Right hindlimb (tissue), 1 donor: ENCODE results near the gene MAGED4.
"Not testable (repeated sequence)": the region's sequence is repeated elsewhere in the genome, so short reads cannot be mapped to it uniquely, and the experiment has no call there.

Experiments used
- DNase-seq: peaks from one replicate; pipeline ENCODE4 v3.0.0-alpha.2; 2018

MAGED4 gene

GRCh38 chrX:52184440-52185077 lies at the start of gene MAGED4:
MAGED4 (plus strand) TSS chrX:52184888; CDS start chrX:52185923, 1,035 bp downstream.
- not testable (repeated sequence) for DNase-seq

- DNase-seq = no peak
Observed at GRCh38 chrX:52138830-52139544, 45.7 kb upstream of the MAGED4 start.

GRCh38 chrX:52139545-52139895 lies 45.2 kb upstream of the MAGED4 start:
- DNase-seq = no peak

- DNase-seq = no peak
Observed at GRCh38 chrX:52140020-52140419, 44.7 kb upstream of the MAGED4 start.

GRCh38 chrX:52150667-52151066 lies 34.0 kb upstream of the MAGED4 start:
- DNase-seq = not testable (repeated sequence)

DNA sequence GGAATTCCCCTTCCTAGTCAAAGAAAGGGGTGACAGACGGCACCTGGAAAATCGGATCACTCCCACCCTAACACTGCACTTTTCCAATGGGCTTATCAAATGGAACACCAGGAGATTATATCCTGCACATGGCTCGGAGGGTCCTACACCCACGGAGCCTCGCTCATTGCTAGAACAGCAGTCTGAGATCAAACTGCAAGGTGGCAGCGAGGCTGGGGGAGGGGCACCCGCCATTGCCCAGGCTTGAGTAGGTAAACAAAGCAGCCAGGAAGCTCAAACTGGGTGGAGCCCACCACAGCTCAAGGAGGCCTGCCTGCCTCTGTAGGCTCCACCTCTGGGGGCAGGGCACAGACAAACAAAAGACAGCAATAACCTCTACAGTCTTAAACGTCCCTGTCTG lies 24.5 kb upstream of the MAGED4 start:
- not testable (repeated sequence) for DNase-seq

- no peak for DNase-seq
Observed at GRCh38 chrX:52166840-52167239, 17.8 kb upstream of the MAGED4 start.

DNA sequence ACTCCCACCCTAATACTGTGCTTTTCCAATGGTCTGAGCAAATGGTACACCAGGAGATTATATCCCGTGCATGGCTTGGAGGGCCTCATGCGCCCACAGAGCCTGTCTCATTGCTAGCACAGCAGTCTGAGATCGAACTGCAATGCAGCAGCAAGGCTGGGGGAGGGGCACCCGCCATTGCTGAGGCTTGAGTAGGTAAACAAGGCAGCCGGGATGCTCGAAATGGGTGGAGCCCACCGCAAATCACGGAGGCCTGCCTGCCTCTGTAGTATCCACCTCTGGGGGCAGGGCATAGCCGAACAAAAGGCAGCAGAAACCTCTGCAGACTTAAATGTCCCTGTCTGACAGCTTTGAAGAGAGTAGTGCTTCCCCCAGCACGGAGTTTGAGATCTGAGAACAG lies 13.6 kb upstream of the MAGED4 start:
- DNase-seq = not testable (repeated sequence)

DNA sequence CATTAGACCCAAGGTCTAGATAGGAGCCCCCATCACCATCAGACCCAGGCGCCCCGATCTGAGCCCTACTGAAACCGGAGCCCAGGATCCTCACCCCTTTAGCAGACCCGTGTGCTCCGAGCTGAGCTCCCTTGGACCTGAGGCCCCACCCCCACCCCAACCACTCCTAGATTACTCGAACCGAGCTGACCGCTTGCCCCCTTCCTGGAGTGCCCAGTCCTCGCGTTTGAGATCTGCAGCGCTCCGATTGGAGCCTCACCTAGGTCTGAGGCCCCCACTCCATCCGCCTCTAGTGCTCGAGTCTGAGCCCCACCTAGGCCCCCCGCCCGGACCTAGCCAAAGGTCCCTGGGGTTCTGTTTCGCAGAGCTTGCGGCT lies 378 bp downstream of the MAGED4 start:
- not testable (repeated sequence) for DNase-seq

GRCh38 chrX:52211405-52211804 lies 26.7 kb downstream of the MAGED4 start:
- not testable (repeated sequence) for DNase-seq

- no peak for DNase-seq
Observed at GRCh38 chrX:52213276-52213675, 28.6 kb downstream of the MAGED4 start.

GRCh38 chrX:52216541-52216940 lies 31.9 kb downstream of the MAGED4 start:
- no peak for DNase-seq

- DNase-seq = no peak
Observed at GRCh38 chrX:52217494-52218160, 32.9 kb downstream of the MAGED4 start.

DNA sequence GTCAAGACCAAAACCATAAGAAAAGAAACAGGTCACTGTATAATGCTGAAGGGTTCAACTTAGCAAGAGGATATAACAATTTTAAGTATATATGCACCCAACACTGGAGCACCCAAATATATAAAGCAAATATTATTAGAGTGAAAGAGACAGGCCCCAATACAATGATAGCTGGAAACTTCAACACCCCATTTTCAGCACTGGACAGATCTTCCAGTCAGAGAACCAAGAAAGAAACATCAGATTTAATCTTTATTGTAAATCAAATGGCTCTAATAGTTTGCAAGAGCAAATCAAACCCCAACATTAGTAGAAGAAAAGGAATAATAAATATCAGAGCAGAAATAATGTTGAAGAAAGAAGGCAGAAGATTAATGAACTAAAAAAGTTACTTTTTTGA lies 36.2 kb downstream of the MAGED4 start:
- no peak for DNase-seq
